Cardiac fibroblast (primary cell): ENCODE measurements around the gene SMARCE1.

Source experiments
- DNase-seq, 2 donors: peaks; one replicate each; pipeline versions ENCODE4 v3.0.0 to v3.0.0-alpha.2; 2010; ENCODE audit warnings: low read depth in 2 of 2
- H3K4me3 ChIP-seq, 2 donors: replicated peaks in 1 of 2; 1 replicate in 1 of 2; 2 replicates in 1 of 2; pipeline ENCODE4 v1.5.1; 2011; ENCODE audit warnings: low read depth in 2 of 2, low read length in 2 of 2, mild to moderate bottlenecking in 2 of 2, moderate library complexity in 1 of 2
- CTCF ChIP-seq: IDR thresholded peaks from one replicate; pipeline ENCODE4 v1.5.1; 2011; ENCODE audit warnings: low read depth, mild to moderate bottlenecking, low read length, inconsistent platforms

The SMARCE1 gene

GRCh38 chr17:40686192-40686591 lies 38.6 kb upstream of the SMARCE1 start:
- H3K4me3 ChIP-seq, result no peak overlapping the region
- TF ChIP-seq CTCF, result no peak

DNA sequence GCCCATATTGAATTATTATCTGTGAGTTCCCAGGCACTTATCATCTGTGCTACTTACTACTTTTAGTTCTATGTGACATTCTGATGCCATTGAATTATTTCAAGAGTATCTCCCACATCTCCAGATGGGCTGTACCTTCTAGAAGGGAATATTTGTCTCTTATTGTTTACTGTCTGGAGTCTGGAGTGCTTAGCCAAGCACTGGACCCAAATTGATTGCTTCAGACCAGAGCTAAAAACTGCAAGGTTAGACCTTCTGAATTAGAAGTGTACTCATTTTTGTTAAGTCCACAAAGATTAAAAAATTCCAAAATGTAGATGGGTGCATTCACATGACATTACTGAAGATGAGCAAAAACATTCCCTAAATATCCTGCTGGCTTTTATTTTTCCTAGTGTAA lies 33.4 kb upstream of the SMARCE1 start:
- TF ChIP-seq CTCF, result no peak
- DNase-seq, result no peak
- no peak overlapping the region for H3K4me3 ChIP-seq

More at GRCh38 chr17:40686192-40686591, 38.6 kb upstream of the SMARCE1 start:
- no peak for DNase-seq

DNA sequence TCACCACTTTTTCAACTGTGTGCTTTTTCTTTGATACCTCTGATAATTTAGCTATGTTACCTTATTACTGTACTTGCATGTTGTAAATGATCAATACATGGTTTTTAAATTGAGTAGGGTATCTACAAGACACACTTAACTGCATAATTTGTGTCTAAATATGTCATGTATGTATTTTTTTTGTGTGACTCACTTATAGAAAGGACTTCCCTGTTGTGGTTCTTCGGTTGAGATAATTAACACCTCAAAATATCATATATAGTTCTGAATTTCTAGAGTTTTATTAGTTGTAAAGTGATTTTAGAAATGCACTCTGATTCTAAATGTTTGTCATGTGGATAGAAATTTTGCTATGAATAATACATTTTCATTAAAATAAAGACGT lies 31.9 kb upstream of the SMARCE1 start:
- no peak for TF ChIP-seq CTCF
- no peak for DNase-seq
- H3K4me3 ChIP-seq, result no peak overlapping the region

GRCh38 chr17:40678902-40679522 lies 31.4 kb upstream of the SMARCE1 start:
- H3K4me3 ChIP-seq, result no peak overlapping the region
- no peak for DNase-seq
- TF ChIP-seq CTCF, result no peak

DNA sequence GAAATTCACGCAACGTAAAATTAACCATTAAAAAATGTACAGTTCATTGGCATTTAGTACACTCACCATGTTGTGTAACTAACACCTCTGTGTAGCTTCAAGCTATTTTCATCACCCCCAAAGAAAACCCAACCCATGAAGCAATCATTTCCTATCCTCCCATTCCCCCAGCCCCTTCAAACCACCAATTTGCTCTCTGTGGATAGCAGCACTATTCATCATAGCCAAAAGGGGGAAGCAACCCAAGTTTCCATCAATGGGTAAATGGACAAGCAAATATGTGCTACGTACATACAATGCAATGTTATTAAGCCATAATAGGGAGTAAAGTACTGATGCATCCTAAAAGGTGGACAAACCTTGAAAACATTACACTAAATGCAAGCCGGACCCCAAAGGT lies 28.3 kb upstream of the SMARCE1 start:
- no peak overlapping the region for H3K4me3 ChIP-seq
- TF ChIP-seq CTCF, result no peak
- DNase-seq, result no peak

GRCh38 chr17:40672654-40673053 lies 25.0 kb upstream of the SMARCE1 start:
- no peak overlapping the region for H3K4me3 ChIP-seq
- no peak for DNase-seq
- no peak for TF ChIP-seq CTCF

DNA sequence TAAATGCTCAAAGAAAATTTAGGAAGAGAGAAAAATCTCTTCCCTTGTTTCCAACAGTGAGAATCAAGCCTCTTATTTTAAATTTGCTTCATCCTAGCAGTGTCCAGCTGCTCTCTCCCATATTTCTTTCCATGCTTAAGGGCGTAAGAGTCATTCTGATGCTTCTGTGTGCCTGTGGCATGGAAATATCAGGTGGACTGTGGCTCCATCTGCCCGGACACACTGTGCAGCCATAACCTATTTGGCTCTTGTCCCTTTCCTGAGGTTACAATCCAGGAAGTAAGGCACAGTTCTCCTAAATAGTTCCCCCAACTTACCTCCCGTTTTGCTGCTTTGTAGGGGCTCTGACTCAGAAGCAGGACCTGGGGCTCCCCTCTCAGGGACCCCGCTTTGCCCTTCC lies 23.7 kb upstream of the SMARCE1 start:
- no peak overlapping the region for H3K4me3 ChIP-seq
- no peak for TF ChIP-seq CTCF
- no peak for DNase-seq
